Common myeloid progenitor, CD34-positive (primary cell): ENCODE data around the gene RNGTT.
"Not testable (repeated sequence)": the region's sequence is repeated elsewhere in the genome, so short reads cannot be mapped to it uniquely, and the experiment has no call there.

Source experiments
- CTCF ChIA-PET: fragments of 350-600 bp; sonication (Branson Sonifier 250); formaldehyde crosslinking; loops from one replicate; lab custom pipeline; 2021; ENCODE audit warnings: antibody characterized with exemption; lab: Charles Lee
- POLR2A ChIA-PET: fragments of 350-600 bp; sonication (Branson Sonifier 250); formaldehyde crosslinking; loops from one replicate; lab custom pipeline; 2021; ENCODE audit warnings: antibody characterized with exemption; lab: Charles Lee
- DNase-seq, 3 donors: peaks; one replicate each; pipeline versions ENCODE4 v3.0.0 to v3.0.0-alpha.2; 2013
- H3K27ac ChIP-seq, 2 experiments: 1 replicate in 1 of 2; 2 replicates in 1 of 2; pipeline ENCODE4 v1.7.0; 2013; ENCODE audit warnings: inconsistent platforms in 2 of 2, low read length in 2 of 2, mild to moderate bottlenecking in 2 of 2, low read depth in 1 of 2, moderate library complexity in 1 of 2; ENCODE audit not compliant: severe bottlenecking in 2 of 2, insufficient read depth in 1 of 2, poor library complexity in 1 of 2
- H3K27me3 ChIP-seq, 5 experiments: replicated peaks in 2 of 5; 1 replicate in 3 of 5; 2 replicates in 2 of 5; pipeline versions ENCODE4 v1.6.1 to v1.7.0; 2013; ENCODE audit warnings: low read length in 4 of 5, mild to moderate bottlenecking in 2 of 5, moderate library complexity in 2 of 5, inconsistent platforms in 1 of 5; ENCODE audit not compliant: insufficient read depth in 5 of 5, control insufficient read depth in 4 of 5
- H3K36me3 ChIP-seq, 4 experiments: 1 replicate in 2 of 4; 2 replicates in 2 of 4; pipeline versions ENCODE4 v1.6.1 to v1.7.0; 2013; ENCODE audit warnings: low read length in 3 of 4, control low read depth in 1 of 4, mild to moderate bottlenecking in 1 of 4; ENCODE audit not compliant: control insufficient read depth in 4 of 4, insufficient read depth in 4 of 4
- H3K4me1 ChIP-seq, 4 experiments: 1 replicate in 3 of 4; 2 replicates in 1 of 4; pipeline versions ENCODE4 v1.6.1 to v1.7.1; 2013; ENCODE audit warnings: low read length in 3 of 4, mild to moderate bottlenecking in 3 of 4, control low read depth in 1 of 4, inconsistent platforms in 1 of 4, moderate library complexity in 1 of 4; ENCODE audit not compliant: control insufficient read depth in 4 of 4, insufficient read depth in 4 of 4; ENCODE audit errors: control extremely low read depth in 1 of 4
- H3K4me3 ChIP-seq, 7 experiments: 1 replicate in 4 of 7; 2 replicates in 3 of 7; pipeline versions ENCODE4 v1.5.1 to v1.7.0; 2013; ENCODE audit warnings: mild to moderate bottlenecking in 7 of 7, low read length in 6 of 7, moderate library complexity in 6 of 7, inconsistent platforms in 2 of 7, low read depth in 2 of 7, control low read depth in 1 of 7; ENCODE audit not compliant: insufficient read depth in 4 of 7, control insufficient read depth in 1 of 7; ENCODE audit errors: extremely low read depth in 1 of 7
- H3K9me3 ChIP-seq, 5 experiments: 1 replicate in 4 of 5; 2 replicates in 1 of 5; pipeline versions ENCODE4 v1.6.1 to v1.7.1; 2013; ENCODE audit warnings: low read length in 4 of 5, mild to moderate bottlenecking in 2 of 5, inconsistent platforms in 1 of 5, low read depth in 1 of 5, moderate library complexity in 1 of 5; ENCODE audit not compliant: control insufficient read depth in 4 of 5, insufficient read depth in 2 of 5; ENCODE audit errors: control extremely low read depth in 1 of 5
- WGBS: methylation state at CpG from one replicate; pipeline ENCODE4 v1.1.5; 2013; ENCODE audit not compliant: insufficient coverage; 5-methylcytosine and 5-hydroxymethylcytosine counted together

RNGTT gene

DNA sequence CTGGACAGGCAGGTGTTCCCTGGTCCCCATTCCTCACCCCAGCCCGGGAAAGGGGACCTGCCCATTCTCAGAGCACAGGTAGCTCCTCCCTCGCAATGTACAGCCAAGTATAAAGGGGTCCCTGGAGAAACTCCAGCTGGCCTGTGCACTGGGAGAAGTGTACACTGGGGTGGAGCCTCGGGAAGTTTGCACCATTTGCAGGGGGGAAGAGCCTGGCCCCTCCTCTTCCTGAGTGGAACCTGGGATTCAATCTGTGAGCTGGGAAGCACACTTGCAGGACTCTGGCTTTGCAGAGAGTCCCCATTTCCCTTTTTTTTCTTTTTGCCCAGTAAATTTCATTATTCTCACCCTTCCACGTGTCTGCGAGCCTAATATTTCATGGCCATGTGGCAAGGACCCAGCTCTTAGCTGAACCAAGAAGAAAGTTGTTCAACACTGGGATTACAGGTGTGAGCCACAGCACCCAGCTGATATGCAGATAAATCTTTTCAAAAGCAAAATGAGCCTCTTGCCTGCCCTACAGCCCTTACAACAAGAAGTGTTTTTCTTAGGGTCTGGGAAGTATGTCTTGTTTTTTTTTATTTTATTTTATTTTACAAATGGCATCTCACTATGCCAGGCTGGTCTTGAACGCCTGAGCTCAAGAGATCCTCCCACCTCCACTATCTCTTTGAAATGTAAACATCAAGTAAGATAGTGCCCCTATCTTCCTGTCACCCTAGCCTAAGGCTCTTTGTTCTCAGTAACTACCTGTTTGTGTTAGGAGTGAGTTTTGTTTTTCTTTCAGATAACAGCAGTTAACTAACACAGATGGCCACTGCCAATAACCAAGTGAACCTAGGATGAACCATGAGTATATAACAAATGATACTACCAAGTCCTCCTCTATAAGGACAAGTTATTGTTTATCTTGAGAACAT lies 9.3 kb upstream of the RNGTT start:
- 68% methylated on average over 4 of the region's 6 CpGs for WGBS
- H3K4me3 ChIP-seq: no peak overlapping the region
- POLR2A ChIA-PET: no interaction called here
- no peaks in the 10 kb centered on the region for H3K27me3 ChIP-seq
- DNase-seq: no peak
- CTCF ChIA-PET: interaction anchor here (0.8 to 4.1 kb wide), 3 partner anchors 10 to 399 kb away, joined by 3 to 22 read pairs (median 5); partner anchors contain the start of gene PM20D2
- no peaks in the 10 kb centered on the region for H3K36me3 ChIP-seq
- peaks cover 0 to 14% (median 0%) of the 10 kb centered on the region in 5 experiments for H3K9me3 ChIP-seq
- H3K27ac ChIP-seq: no peak overlapping the region
- no peaks in the 10 kb centered on the region for H3K4me1 ChIP-seq

DNA sequence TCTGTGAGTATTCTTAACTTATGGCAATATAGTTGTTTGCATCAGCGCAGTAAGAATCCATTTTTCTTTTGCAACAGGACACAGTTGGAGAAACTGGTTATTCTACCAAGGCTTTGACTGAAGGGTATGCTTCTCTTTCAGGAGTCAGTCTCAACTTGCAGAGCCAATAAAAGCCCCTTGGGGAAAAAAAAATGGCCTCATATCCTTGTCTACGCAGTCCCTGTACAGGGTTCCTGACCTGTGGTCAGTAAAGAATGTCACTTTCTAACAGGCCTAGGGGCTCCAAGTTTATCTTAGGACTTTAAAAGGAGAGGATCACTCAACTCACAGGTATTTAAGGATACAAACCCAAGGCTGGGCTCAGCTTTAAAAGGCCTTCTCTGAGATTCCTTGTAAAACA lies 6.9 kb upstream of the RNGTT start:
- WGBS: 100% methylated on average over 2 of the region's 2 CpGs
- peaks cover 0 to 26% (median 3%) of the 10 kb centered on the region in 5 experiments for H3K9me3 ChIP-seq
- CTCF ChIA-PET: interaction anchor here (4.1 kb wide), 1 partner anchor 13 kb away, joined by 22 read pairs; no protein-coding TSS in a partner anchor
- no peak for DNase-seq
- H3K27me3 ChIP-seq: no peaks in the 10 kb centered on the region
- POLR2A ChIA-PET: no interaction called here
- H3K4me1 ChIP-seq: no peaks in the 10 kb centered on the region
- no peak overlapping the region for H3K4me3 ChIP-seq
- H3K36me3 ChIP-seq: no peaks in the 10 kb centered on the region
- no peak overlapping the region for H3K27ac ChIP-seq

DNA sequence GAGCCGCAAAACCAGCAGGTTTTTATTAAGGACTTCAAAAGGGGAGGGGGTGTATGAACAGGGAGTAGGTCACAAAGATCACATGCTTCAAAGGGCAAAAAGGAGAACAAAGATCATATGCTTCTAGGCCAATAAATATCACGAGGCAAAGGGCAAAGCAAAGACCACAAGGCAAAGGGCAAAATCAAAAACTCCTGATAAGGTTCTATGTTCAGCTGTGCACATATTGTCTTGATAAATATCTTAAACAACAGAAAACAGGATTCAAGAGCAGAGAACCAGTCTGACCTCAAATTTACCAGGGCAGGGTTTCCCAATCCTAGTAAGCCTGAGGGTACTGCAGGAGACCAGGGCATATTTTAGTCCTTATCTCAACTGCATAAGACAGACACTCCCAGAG lies 5.8 kb upstream of the RNGTT start:
- H3K36me3 ChIP-seq, H3K4me3 ChIP-seq, H3K27ac ChIP-seq, H3K4me1 ChIP-seq, DNase-seq, POLR2A ChIA-PET, H3K27me3 ChIP-seq: not testable (repeated sequence)
- peaks cover 0 to 26% (median 3%) of the 10 kb centered on the region in 5 experiments for H3K9me3 ChIP-seq
- CTCF ChIA-PET: interaction anchor here (1.1 kb wide), 2 partner anchors 13 to 20 kb away, joined by 3 read pairs; no protein-coding TSS in a partner anchor
- WGBS: 100% methylated on average over 2 of the region's 2 CpGs

DNA sequence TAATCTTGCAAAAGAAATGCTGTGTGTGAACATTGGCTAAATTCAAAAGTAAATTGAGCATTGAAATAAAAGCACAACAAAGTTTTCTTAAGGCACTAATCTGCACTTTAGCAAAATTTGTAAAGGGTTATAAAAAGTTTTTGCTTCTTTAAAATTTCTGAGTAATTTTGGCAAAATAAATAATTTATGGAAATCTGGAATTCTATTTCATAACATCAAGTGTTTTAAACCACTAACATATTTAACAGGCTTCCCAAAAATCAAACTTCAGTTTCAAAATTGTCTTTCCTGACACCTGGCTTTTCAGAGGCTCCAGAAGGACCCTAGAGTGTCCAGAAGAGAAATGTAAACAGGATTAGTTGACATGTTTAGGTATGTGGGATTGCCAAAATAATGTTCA lies 4.5 kb upstream of the RNGTT start:
- H3K4me3 ChIP-seq: no peak overlapping the region
- peaks cover 0 to 26% (median 3%) of the 10 kb centered on the region in 5 experiments for H3K9me3 ChIP-seq
- no peak overlapping the region for H3K27ac ChIP-seq
- H3K4me1 ChIP-seq: peaks cover 0 to 14% (median 7%) of the 10 kb centered on the region in 4 experiments
- DNase-seq: no peak
- ChIA-PET POLR2A (no interaction called here), CTCF (interaction anchor here (0.6 to 1.0 kb wide), 2 partner anchors 15 to 30 kb away, joined by 3 read pairs; no protein-coding TSS in a partner anchor)
- no peaks in the 10 kb centered on the region for H3K36me3 ChIP-seq
- H3K27me3 ChIP-seq: no peaks in the 10 kb centered on the region

DNA sequence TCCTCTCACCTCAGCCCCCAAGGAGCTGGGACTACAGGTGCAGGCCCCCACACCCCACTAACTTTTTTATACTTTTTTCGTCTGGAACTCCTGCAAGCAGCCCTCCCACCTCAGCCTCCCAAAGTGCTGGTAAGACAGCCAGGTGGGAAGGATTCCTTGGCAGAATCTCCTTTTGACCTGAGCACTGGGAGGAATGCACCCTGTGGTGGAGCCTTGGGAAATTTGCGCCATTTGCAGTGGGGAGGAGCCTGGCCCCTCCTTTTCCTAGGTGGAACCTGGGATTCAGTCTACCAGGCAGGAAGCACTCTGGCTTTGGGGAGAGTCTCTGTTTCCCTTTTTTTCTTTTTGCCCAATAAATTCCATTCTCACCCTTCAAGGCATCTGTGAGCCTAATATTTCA lies 2.3 kb upstream of the RNGTT start:
- DNase-seq: no peak
- H3K36me3 ChIP-seq: peaks cover 0 to 2% (median 0%) of the 10 kb centered on the region in 4 experiments
- no peaks in the 10 kb centered on the region for H3K27me3 ChIP-seq
- H3K4me1 ChIP-seq: peaks cover 3 to 21% (median 13%) of the 10 kb centered on the region in 4 experiments
- H3K27ac ChIP-seq: no peak overlapping the region
- CTCF ChIA-PET: interaction anchor here (1.2 kb wide), 1 partner anchor 18 kb away, joined by 3 read pairs; no protein-coding TSS in a partner anchor
- H3K4me3 ChIP-seq: no peak overlapping the region
- POLR2A ChIA-PET: no interaction called here
- H3K9me3 ChIP-seq: peaks cover 0 to 24% (median 3%) of the 10 kb centered on the region in 5 experiments
- WGBS: 100% methylated on average over 1 of the region's 2 CpGs

DNA sequence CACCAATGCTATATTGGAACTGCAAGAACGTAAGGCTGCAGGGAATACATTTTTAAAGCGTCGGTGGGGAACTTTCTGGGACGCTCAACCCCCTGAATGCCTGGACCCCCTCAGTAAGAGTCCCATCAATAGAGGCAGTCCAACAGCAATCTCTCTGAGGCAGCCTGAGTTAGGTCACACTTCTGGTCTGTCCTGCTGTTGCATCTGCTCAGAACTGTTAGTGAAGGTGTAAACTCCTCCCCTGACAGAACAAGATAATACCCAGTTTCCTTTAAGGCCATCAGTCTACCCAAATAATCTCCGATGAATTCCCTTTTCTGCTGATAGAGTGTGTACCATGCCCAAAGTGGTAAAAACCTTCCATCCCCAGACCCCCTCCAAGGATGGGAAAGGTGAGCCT lies 1.1 kb upstream of the RNGTT start:
- 98% methylated on average over 5 of the region's 5 CpGs for WGBS
- ChIA-PET POLR2A (interaction anchor here (0.6 kb wide), 1 partner anchor 532 kb away, joined by 7 read pairs; no protein-coding TSS in a partner anchor), CTCF (interaction anchor here (1.5 kb wide), 1 partner anchor 153 kb away, joined by 3 read pairs; the partner anchor contains the start of gene SRSF12)
- Histone ChIP-seq H3K9me3 (peaks cover 0 to 17% (median 3%) of the 10 kb centered on the region in 5 experiments), H3K27ac (no peak overlapping the region), H3K4me1 (peaks cover 3 to 21% (median 13%) of the 10 kb centered on the region in 4 experiments), H3K4me3 (peak overlapping the region in 4 of 7 experiments; percentile 10 to 95 (median 94)), H3K36me3 (peaks cover 0 to 2% (median 0%) of the 10 kb centered on the region in 4 experiments), H3K27me3 (no peaks in the 10 kb centered on the region)
- peak in 1 of 3 donors; percentile 28 for DNase-seq
